ENCODE data around the gene CCNL2.

- TF ChIP-seq CTCF (IDR thresholded peaks at IDR 0.05) (no peak), POLR2AphosphoS5 (IDR thresholded peaks at IDR 0.05; ENCODE audit: insufficient read depth in 1 of 2, low read depth in 1 of 2) (no peak), POLR2A (IDR thresholded peaks at IDR 0.05) (no peak)
Measured at GRCh38 chr1:1398677-1399186, 403 bp downstream of the CCNL2 start.

Measured in vagina (tissue), 2 donors.